Measurements from ENCODE around the gene TDRD12. TPM values are rescaled to one million over a fixed set of nuclear protein-coding genes. Genes with fewer than 3 reads are reported as not detected.
"Not testable (repeated sequence)": the region's sequence is repeated elsewhere in the genome, so short reads cannot be mapped to it uniquely, and the experiment has no call there.

TDRD12 gene
- polyA plus RNA-seq, 1 donor (not counting 4 experiments of a cell fraction or from before 2014, with no cell fraction given) = 0.04 TPM

DNA sequence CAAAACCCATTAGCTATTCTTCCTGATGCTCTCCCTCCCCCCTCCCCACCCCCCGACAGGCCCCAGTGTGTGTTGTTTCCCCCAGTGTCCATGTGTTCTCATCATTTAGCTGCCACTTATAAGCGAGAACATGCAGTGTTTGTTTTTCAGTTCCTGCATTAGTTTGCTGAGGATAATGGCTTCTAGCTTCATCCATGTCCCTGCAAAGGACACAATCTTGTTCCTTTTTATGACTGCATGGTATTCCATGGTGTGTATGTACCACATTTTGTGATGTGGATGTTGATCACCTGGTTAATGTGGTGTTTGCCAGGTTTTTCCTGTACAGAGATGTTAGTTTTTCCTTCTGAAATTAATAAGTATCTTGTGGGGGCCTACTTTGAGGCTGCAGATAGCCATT lies 31.5 kb downstream of the TDRD12 start:
- Histone ChIP-seq H3K9ac (ENCODE audit: control insufficient read depth, extremely low read depth, insufficient read depth, low read length) (no peak overlapping the region), H3K4me3 (ENCODE audit: control insufficient read depth in 2 of 3, extremely low read depth in 1 of 3, insufficient read depth in 2 of 3, low read depth in 1 of 3, low read length in 3 of 3) (no peak overlapping the region), H3K36me3 (ENCODE audit: control insufficient read depth in 2 of 2, extremely low read depth in 1 of 2, insufficient read depth in 2 of 2, low read length in 2 of 2) (no peaks in the 10 kb centered on the region), H3K27ac (ENCODE audit: control insufficient read depth, insufficient read depth, low read length) (no peak overlapping the region), H2AFZ (ENCODE audit: control insufficient read depth, low read length) (no peak overlapping the region), H3K79me2 (ENCODE audit: control insufficient read depth, insufficient read depth, low read length) (no peaks in the 10 kb centered on the region), H3K4me1 (ENCODE audit: control insufficient read depth, extremely low read depth, insufficient read depth, low read length) (no peaks in the 10 kb centered on the region), H4K20me1 (ENCODE audit: control insufficient read depth, extremely low read depth, insufficient read depth, low read length) (no peaks in the 10 kb centered on the region), H3K9me3 (ENCODE audit: control insufficient read depth, low read depth, low read length) (no peaks in the 10 kb centered on the region), H3K4me2 (ENCODE audit: control insufficient read depth, extremely low read depth, insufficient read depth, low read depth, low read length) (no peak overlapping the region), H3K27me3 (ENCODE audit: control insufficient read depth, extremely low read depth, insufficient read depth, low read length) (no peaks in the 10 kb centered on the region), H3K9me1 (ENCODE audit: control insufficient read depth, extremely low read depth, insufficient read depth, low read length) (no peaks in the 10 kb centered on the region)
- no peak for DNase-seq (ENCODE audit: low read depth, low spot score)
- TF ChIP-seq EZH2 (IDR thresholded peaks at IDR 0.05; ENCODE audit: low read length) = no peak
- dilution Hi-C loops (cut with MboI; ENCODE audit: extremely low pct_ligation_motif_present, low sequenced_read_pairs) = no loop called here
- FAIRE-seq = no peak

DNA sequence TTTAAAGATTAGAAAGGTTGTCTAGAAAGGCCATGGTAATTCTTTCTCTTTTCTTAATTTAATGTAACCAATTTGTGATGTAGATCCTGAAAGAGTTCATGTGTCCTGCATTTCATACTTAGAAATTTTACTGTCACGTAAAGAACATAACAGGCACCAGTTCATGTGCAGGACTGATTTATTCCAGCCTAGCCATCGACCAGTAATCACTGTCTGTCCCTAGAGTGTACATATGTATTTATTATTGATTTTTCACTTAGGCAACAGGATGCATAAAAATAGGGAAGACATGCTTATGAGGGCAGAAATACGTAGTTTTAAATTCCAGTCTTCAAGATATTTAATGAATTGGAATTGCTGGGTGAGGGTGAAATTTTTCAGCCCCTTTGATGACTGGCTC lies 37.6 kb downstream of the TDRD12 start:
- Histone ChIP-seq H3K9me3 (ENCODE audit: control insufficient read depth, low read depth, low read length) (no peaks in the 10 kb centered on the region), H3K79me2 (ENCODE audit: control insufficient read depth, insufficient read depth, low read length) (no peaks in the 10 kb centered on the region), H3K9me1 (ENCODE audit: control insufficient read depth, extremely low read depth, insufficient read depth, low read length) (no peaks in the 10 kb centered on the region), H3K4me1 (ENCODE audit: control insufficient read depth, extremely low read depth, insufficient read depth, low read length) (no peaks in the 10 kb centered on the region), H3K9ac (ENCODE audit: control insufficient read depth, extremely low read depth, insufficient read depth, low read length) (no peak overlapping the region), H3K36me3 (ENCODE audit: control insufficient read depth in 2 of 2, extremely low read depth in 1 of 2, insufficient read depth in 2 of 2, low read length in 2 of 2) (no peaks in the 10 kb centered on the region), H4K20me1 (ENCODE audit: control insufficient read depth, extremely low read depth, insufficient read depth, low read length) (no peaks in the 10 kb centered on the region), H3K4me3 (ENCODE audit: control insufficient read depth in 2 of 3, extremely low read depth in 1 of 3, insufficient read depth in 2 of 3, low read depth in 1 of 3, low read length in 3 of 3) (no peak overlapping the region), H3K27me3 (ENCODE audit: control insufficient read depth, extremely low read depth, insufficient read depth, low read length) (no peaks in the 10 kb centered on the region), H3K27ac (ENCODE audit: control insufficient read depth, insufficient read depth, low read length) (no peak overlapping the region), H2AFZ (ENCODE audit: control insufficient read depth, low read length) (no peak overlapping the region), H3K4me2 (ENCODE audit: control insufficient read depth, extremely low read depth, insufficient read depth, low read depth, low read length) (no peak overlapping the region)
- FAIRE-seq = no peak
- dilution Hi-C loops (cut with MboI; ENCODE audit: extremely low pct_ligation_motif_present, low sequenced_read_pairs) = no loop called here
- DNase-seq (ENCODE audit: low read depth, low spot score) = no peak
- TF ChIP-seq, protein P1, sequence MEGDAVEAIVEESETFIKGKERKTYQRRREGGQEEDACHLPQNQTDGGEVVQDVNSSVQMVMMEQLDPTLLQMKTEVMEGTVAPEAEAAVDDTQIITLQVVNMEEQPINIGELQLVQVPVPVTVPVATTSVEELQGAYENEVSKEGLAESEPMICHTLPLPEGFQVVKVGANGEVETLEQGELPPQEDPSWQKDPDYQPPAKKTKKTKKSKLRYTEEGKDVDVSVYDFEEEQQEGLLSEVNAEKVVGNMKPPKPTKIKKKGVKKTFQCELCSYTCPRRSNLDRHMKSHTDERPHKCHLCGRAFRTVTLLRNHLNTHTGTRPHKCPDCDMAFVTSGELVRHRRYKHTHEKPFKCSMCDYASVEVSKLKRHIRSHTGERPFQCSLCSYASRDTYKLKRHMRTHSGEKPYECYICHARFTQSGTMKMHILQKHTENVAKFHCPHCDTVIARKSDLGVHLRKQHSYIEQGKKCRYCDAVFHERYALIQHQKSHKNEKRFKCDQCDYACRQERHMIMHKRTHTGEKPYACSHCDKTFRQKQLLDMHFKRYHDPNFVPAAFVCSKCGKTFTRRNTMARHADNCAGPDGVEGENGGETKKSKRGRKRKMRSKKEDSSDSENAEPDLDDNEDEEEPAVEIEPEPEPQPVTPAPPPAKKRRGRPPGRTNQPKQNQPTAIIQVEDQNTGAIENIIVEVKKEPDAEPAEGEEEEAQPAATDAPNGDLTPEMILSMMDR (optimal IDR thresholded peaks at IDR 0.05 in 1 of 3, IDR thresholded peaks at IDR 0.05 in 1 of 3, conservative IDR thresholded peaks at IDR 0.05 in 1 of 3; ENCODE audit: extremely low read depth in 1 of 3, insufficient read depth in 2 of 3, low read length in 3 of 3) = no peak
- TF ChIP-seq EZH2 (IDR thresholded peaks at IDR 0.05; ENCODE audit: low read length) = no peak

DNA sequence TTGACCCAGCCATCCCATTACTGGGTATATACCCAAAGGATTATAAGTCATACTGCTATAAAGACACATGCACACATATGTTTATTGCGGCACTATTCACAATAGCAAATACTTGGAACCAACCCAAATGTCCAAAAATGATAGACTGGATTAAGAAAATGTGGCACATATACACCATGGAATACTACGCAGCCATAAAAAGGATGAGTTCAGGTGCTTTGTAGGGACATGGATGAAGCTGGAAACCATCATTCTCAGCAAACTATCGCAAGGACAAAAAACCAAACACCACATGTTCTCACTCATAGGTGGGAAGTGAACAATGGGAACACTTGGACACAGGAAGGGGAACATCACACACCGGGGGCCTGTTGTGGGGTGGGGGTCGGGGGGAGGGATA lies 45.8 kb downstream of the TDRD12 start:
- not testable (repeated sequence) for H3K4me1 ChIP-seq (ENCODE audit: control insufficient read depth, extremely low read depth, insufficient read depth, low read length); FAIRE-seq

More for the DNA sequence above, 45.8 kb downstream of the TDRD12 start:
- dilution Hi-C loops (cut with MboI; ENCODE audit: extremely low pct_ligation_motif_present, low sequenced_read_pairs); H3K27me3 ChIP-seq (ENCODE audit: control insufficient read depth, extremely low read depth, insufficient read depth, low read length); H3K4me2 ChIP-seq (ENCODE audit: control insufficient read depth, extremely low read depth, insufficient read depth, low read depth, low read length); H3K79me2 ChIP-seq (ENCODE audit: control insufficient read depth, insufficient read depth, low read length); H3K27ac ChIP-seq (ENCODE audit: control insufficient read depth, insufficient read depth, low read length); H3K9ac ChIP-seq (ENCODE audit: control insufficient read depth, extremely low read depth, insufficient read depth, low read length); H3K9me1 ChIP-seq (ENCODE audit: control insufficient read depth, extremely low read depth, insufficient read depth, low read length); H3K9me3 ChIP-seq (ENCODE audit: control insufficient read depth, low read depth, low read length); H3K4me3 ChIP-seq (ENCODE audit: control insufficient read depth in 2 of 3, extremely low read depth in 1 of 3, insufficient read depth in 2 of 3, low read depth in 1 of 3, low read length in 3 of 3); H2AFZ ChIP-seq (ENCODE audit: control insufficient read depth, low read length); H4K20me1 ChIP-seq (ENCODE audit: control insufficient read depth, extremely low read depth, insufficient read depth, low read length); DNase-seq (ENCODE audit: low read depth, low spot score); H3K36me3 ChIP-seq (ENCODE audit: control insufficient read depth in 2 of 2, extremely low read depth in 1 of 2, insufficient read depth in 2 of 2, low read length in 2 of 2): not testable (repeated sequence)
